ENCODE data around the gene GANAB. TPM values are rescaled to one million over a fixed set of nuclear protein-coding genes. Genes with fewer than 3 reads are reported as not detected.

The GANAB gene
- total RNA-seq, result 243 and 244 TPM in 2 replicates

DNA sequence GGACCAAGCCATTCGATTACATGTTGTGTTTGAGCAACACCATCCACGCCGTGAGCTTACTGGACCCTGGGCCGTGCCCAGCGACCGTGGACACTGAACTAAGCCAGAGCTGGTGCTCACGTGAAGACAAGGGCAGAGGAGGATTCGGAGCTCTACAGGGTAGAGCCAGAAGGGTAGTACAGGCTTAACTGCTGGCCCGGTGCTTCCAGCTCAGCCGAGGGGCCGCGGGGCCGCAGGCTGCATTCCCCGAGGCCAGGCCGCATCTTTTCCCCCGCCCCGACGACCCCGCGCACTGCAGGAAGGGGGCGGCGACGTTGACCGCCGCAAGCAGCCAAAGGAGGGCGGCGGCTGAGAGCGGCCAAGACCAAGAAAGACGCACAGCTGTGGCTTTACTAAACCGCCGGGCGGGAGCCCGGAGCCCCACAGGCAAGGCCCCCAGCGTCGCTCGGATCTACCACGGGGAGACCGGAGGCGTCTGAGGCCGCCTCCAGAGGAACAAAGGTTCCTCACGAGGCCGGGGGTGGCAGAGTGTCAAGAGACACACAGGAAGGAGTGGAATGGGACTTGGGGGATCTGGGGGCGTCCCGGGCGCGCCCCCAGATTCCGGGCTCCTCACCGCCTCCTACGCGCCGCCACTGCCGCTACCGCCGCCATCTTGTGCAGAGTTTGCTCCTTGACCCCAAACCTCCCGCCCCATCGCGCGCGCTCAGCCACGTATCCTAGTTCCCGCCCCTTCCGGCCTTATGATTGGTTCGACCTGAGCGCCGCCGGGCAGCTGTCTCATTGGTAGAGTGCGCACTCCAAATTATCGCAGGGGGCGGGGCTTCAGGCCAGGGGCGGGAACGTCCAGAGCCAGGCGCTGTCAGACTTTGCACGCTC, at the start of gene GANAB:
GANAB (minus strand) TSS at position 668 of the 879 bp plus-strand sequence; CDS start at position 654, 14 bp downstream.

GRCh38 chr11:62689421-62690183, 43.2 kb upstream of the GANAB start, which contains the start of gene LRRN4CL:
TSS of gene LRRN4CL (minus strand) at chr11:62689530. CDS start at chr11:62688508, 1,022 bp downstream.

GRCh38 chr11:62678770-62679696, 32.6 kb upstream of the GANAB start, which contains the start of gene UBXN1:
TSS of gene UBXN1 (minus strand) at chr11:62679073. CDS start at chr11:62678923, 150 bp downstream.

DNA sequence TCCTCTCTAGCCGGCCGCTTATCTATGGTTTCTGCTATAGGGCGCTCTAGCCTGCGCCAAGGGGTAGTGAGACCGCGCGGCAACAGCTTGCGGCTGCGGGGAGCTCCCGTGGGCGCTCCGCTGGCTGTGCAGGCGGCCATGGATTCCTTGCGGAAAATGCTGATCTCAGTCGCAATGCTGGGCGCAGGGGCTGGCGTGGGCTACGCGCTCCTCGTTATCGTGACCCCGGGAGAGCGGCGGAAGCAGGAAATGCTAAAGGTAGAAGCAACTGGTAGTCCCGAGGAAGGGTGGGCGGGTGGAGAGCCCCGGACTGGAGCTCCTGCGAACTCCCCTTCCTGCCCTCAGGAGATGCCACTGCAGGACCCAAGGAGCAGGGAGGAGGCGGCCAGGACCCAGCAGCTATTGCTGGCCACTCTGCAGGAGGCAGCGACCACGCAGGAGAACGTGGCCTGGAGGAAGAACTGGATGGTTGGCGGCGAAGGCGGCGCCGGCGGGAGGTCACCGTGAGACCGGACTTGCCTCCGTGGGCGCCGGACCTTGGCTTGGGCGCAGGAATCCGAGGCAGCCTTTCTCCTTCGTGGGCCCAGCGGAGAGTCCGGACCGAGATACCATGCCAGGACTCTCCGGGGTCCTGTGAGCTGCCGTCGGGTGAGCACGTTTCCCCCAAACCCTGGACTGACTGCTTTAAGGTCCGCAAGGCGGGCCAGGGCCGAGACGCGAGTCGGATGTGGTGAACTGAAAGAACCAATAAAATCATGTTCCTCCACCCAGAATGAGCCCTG, 25.4 kb upstream of the GANAB start, which contains the start of the genes LBHD1 and UQCC3:
LBHD1 (minus strand) TSS at position 660 of the 782 bp plus-strand sequence. CDS start 2,236 bp downstream, outside the sequence.
UQCC3 (plus strand) TSS at position 66 of the 782 bp plus-strand sequence; CDS start at position 139, 73 bp downstream.

GRCh38 chr11:62665075-62665598, 18.7 kb upstream of the GANAB start, which contains the start of the genes C11orf98 and CSKMT:
TSS of gene C11orf98 (minus strand) at chr11:62665210. CDS start at chr11:62665169, 41 bp downstream.
TSS of gene CSKMT (plus strand) at chr11:62665312. CDS start at chr11:62665880, 568 bp downstream.

GRCh38 chr11:62621567-62622470, 24.6 kb downstream of the GANAB start, which contains the start of gene B3GAT3:
TSS of gene B3GAT3 (minus strand) at chr11:62621986. CDS start at chr11:62621947, 39 bp downstream.

GRCh38 chr11:62612366-62613290, 33.8 kb downstream of the GANAB start, which contains the start of the genes EML3 and ROM1:
TSS of gene EML3 (minus strand) at chr11:62612775. CDS start at chr11:62612457, 318 bp downstream.
TSS of gene ROM1 (plus strand) at chr11:62613257. CDS start at chr11:62613282, 25 bp downstream.

GRCh38 chr11:62601372-62602140, 44.9 kb downstream of the GANAB start, which contains the start of gene MTA2:
TSS of gene MTA2 (minus strand) at chr11:62601865. CDS start at chr11:62601450, 415 bp downstream.

GRCh38 chr11:62591448-62592145, 54.8 kb downstream of the GANAB start, which contains the start of gene TUT1:
TSS of gene TUT1 (minus strand) at chr11:62591523. CDS start at chr11:62591485, 38 bp downstream.

Other genes starting within 250 kb of the GANAB start
- gene SCGB1A1, start 227.6 kb downstream of the GANAB start, total RNA-seq, result not detected in 2 replicates
- gene AHNAK, start 99.8 kb downstream of the GANAB start, total RNA-seq, result 643 and 750 TPM in 2 replicates
- 1,386 and 1,416 TPM in 2 replicates for gene EEF1G, start 72.7 kb downstream of the GANAB start, total RNA-seq
- 5.4 and 6.4 TPM in 2 replicates for gene TUT1, start 55.1 kb downstream of the GANAB start, total RNA-seq
- 102 and 120 TPM in 2 replicates for gene MTA2, start 44.7 kb downstream of the GANAB start, total RNA-seq
- gene EML3, start 33.8 kb downstream of the GANAB start, total RNA-seq, result 20.9 and 25.7 TPM in 2 replicates
- gene ROM1, start 33.4 kb downstream of the GANAB start, total RNA-seq, result 10.3 and 10.6 TPM in 2 replicates
- gene B3GAT3, start 24.6 kb downstream of the GANAB start, total RNA-seq, result 32.6 and 39.9 TPM in 2 replicates
- gene INTS5, start 6.7 kb upstream of the GANAB start, total RNA-seq, result 16.8 and 22.2 TPM in 2 replicates
- 32.3 and 46.8 TPM in 2 replicates for gene C11orf98, start 18.6 kb upstream of the GANAB start, total RNA-seq
- 4.9 and 9.1 TPM in 2 replicates for gene CSKMT, start 18.7 kb upstream of the GANAB start, total RNA-seq
- gene UQCC3, start 25.1 kb upstream of the GANAB start, total RNA-seq, result 11.9 and 15.1 TPM in 2 replicates
- 2.4 and 2.8 TPM in 2 replicates for gene LBHD1, start 25.7 kb upstream of the GANAB start, total RNA-seq
- gene UBXN1, start 32.5 kb upstream of the GANAB start, total RNA-seq, result 134 and 158 TPM in 2 replicates
- 3.3 and 3.4 TPM in 2 replicates for gene LRRN4CL, start 42.9 kb upstream of the GANAB start, total RNA-seq
- 57.1 and 67.2 TPM in 2 replicates for gene BSCL2, start 60.8 kb upstream of the GANAB start, total RNA-seq
- gene GNG3, start 61.1 kb upstream of the GANAB start, total RNA-seq, result not detected in 2 replicates
- gene HNRNPUL2, start 80.8 kb upstream of the GANAB start, total RNA-seq, result 12.6 and 14.9 TPM in 2 replicates
- 28.5 and 31.1 TPM in 2 replicates for gene TTC9C, start 81.9 kb upstream of the GANAB start, total RNA-seq
- gene ZBTB3, start 107.5 kb upstream of the GANAB start, total RNA-seq, result 11.0 and 11.2 TPM in 2 replicates
- gene POLR2G, start 115.0 kb upstream of the GANAB start, total RNA-seq, result 97.0 and 98.7 TPM in 2 replicates
- gene TAF6L, start 124.8 kb upstream of the GANAB start, total RNA-seq, result 16.2 and 17.6 TPM in 2 replicates
- 24.3 and 24.4 TPM in 2 replicates for gene TMEM179B, start 140.8 kb upstream of the GANAB start, total RNA-seq
- 13.2 and 15.1 TPM in 2 replicates for gene TMEM223, start 145.4 kb upstream of the GANAB start, total RNA-seq
- 15.5 and 21.6 TPM in 2 replicates for gene NXF1, start 158.8 kb upstream of the GANAB start, total RNA-seq
- gene STX5, start 185.4 kb upstream of the GANAB start, total RNA-seq, result 41.7 and 42.4 TPM in 2 replicates
- not detected in 2 replicates for gene TEX54, start 186.2 kb upstream of the GANAB start, total RNA-seq
- gene WDR74, start 193.0 kb upstream of the GANAB start, total RNA-seq, result 31.3 and 49.8 TPM in 2 replicates
- gene SLC3A2, start 234.3 kb upstream of the GANAB start, total RNA-seq, result 175 and 242 TPM in 2 replicates